ENCODE measurements around the gene ATG2A.

Gene ATG2A

DNA sequence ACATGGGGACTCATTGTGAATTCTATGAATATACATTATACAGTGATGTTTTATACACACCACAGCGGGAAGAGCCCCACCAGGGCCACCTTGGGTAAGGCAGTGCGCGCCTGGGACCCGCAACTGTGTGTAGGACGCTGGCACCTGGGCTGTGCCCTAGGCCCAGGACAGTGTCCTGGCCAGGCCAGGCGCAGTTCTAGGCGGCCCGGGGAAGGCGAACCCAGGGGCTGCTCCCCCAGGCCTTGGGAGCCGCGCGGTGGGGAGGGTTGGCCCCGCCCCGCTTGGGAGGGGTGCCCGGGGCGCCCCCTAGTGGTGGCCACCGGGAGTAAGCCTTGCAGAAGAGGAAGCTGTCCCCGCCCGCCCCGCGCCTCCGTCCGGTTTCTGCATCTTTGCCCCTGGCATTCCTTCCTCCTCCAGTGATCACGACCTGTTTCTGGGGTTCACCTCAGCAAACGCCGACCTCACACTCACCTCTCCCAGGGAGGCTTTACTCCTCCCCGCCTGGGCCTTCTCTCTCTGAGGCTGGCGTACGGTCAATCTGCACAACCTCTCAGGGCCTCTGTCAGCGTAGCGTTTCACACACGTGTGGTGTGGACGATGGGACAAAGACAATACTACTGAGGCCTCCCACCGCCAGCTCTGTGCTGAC lies 29.1 kb downstream of the ATG2A start:
- DNase-seq (ENCODE audit: low read depth in 2 of 3, low spot score in 2 of 3): peak; percentile 65 to 89 (median 81)

DNA sequence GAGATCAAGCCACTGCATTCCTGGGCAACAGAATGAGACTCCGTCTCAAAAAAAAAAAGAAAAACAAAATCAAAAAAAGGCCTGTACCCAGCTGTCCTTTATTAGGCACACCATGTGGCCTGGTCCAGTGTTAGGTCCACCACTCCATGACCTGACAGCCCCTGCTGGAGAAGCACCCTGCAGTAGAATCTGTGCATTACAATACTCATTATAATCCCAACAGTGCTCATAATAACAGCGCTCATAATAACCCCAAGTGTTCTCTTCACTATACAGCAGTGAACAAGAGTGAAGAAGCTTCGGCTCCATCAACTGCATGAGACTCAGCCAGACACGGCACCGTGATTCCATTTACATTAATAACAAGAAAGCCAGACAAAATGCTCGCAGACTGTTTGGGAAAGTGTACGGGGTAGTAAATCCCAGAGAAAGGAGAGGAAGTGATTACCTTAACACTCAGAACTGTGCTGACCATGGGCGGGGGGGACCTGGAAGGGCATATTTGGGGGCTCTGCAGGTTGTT lies 29.7 kb downstream of the ATG2A start:
- DNase-seq (ENCODE audit: low read depth in 2 of 3, low spot score in 2 of 3): no peak

DNA sequence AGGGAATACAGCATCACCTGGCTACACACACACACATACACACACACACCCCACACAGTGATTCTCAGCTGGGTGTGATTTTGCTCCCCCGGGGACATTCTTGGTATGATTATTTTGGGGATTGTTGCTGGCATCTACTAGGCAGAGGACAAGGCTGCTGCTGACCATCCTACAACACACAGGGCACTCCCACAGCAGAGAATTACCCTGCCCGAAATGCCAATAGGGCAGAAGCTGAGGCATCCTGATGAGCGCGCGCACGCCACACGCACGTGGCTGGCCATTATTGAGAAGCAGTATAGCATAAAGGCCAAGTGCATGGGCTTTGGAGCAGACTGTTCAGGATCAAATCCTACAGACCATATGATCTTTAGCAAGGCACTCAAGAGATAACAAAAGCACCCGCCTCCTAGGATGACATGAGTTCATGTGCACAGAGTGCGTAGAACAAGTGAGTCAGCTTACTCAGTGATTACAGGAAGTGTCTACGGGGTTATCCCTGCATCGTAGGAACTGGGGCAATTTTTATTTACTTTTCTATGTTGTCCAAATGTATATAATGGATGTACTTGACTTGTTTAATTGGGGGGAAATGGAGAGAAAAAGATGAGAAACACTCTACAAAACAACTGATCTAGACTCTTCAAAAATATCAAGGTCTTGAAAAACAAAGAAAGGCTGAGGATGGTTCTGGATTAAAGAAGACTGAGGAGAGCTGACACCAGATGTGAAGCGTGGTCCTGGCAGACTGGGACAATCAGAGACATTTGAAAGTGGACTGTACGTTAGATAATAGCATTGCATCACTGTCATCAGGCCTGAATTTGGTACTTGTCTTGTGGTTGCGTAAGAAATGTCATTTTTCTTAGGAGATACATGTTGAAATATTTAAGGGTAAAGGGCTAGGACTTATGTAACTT lies 31.4 kb downstream of the ATG2A start:
- DNase-seq (ENCODE audit: low read depth in 2 of 3, low spot score in 2 of 3): no peak

GRCh38 chr11:64884019-64884418 lies 33.0 kb downstream of the ATG2A start:
- DNase-seq (ENCODE audit: low read depth in 2 of 3, low spot score in 2 of 3): no peak

DNA sequence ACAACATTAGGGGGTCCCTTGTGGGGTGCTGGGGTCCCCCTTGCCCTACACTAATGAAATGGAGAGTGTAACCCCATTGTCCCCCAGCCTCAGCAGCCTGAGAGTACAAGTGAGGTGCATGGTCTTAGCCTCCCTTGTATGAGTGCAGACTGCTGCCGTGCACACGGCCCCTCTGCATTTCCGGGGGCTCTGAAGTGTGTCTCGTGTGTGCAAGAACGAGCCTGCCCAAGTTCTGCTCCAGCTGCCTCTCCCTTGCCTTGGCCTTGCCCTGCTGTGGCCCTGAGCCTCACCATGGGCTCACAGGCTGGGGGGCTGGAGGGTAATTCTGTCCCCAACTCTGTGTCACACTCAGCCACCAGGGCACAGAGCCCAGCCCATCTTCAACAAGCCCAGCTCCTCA lies 33.4 kb downstream of the ATG2A start:
- DNase-seq (ENCODE audit: low read depth in 2 of 3, low spot score in 2 of 3): no peak

DNA sequence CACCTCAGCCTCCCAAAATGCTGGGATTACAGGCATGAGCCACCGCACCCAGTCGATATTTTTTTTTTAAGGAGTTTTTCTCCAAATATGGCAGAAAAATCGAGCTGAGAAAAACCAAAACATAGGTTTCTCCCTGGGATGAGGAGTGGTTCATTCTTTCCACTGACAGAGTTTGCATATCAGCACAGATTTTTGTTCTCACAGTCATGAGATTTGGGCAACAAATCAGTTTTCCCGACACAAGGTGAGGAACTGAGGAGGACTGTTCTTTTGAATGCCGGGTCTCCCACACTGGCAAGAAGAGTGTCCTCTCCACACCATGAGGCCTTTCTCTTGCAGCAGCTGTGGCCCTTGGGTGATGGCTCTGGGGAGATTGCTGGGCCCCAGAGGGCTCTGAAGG lies 34.8 kb downstream of the ATG2A start:
- DNase-seq (ENCODE audit: low read depth in 2 of 3, low spot score in 2 of 3): no peak

GRCh38 chr11:64881476-64881875 lies 35.5 kb downstream of the ATG2A start:
- DNase-seq (ENCODE audit: low read depth in 2 of 3, low spot score in 2 of 3): no peak

- no peak for DNase-seq (ENCODE audit: low read depth in 2 of 3, low spot score in 2 of 3)
These were observed 36.6 kb downstream of the ATG2A start for GRCh38 chr11:64880240-64881001.

- DNase-seq (ENCODE audit: low read depth in 2 of 3, low spot score in 2 of 3): no peak
These were observed 37.6 kb downstream of the ATG2A start for GRCh38 chr11:64879244-64879900.

- DNase-seq (ENCODE audit: low read depth in 2 of 3, low spot score in 2 of 3): peak; percentile 99
These were observed 38.3 kb downstream of the ATG2A start, which contains the start of gene EHD1 for GRCh38 chr11:64878494-64879243. EHD1 (minus strand) TSS chr11:64878621; CDS start chr11:64878464, 157 bp downstream.

DNA sequence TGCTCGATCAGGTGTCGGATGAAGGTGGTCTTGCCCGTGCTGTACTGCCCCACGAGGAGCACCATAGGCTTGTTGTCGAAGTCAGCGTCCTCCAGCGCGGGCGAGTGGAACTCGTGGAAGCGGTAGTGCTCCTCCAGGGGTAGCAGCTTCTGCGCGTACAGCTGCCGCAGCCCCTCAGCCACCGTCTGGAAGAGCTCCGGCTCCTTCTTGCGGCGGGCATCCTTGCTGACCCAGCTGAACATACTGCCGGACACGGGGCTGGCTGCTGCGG lies 38.9 kb downstream of the ATG2A start:
- DNase-seq (ENCODE audit: low read depth in 2 of 3, low spot score in 2 of 3): no peak

- no peak for DNase-seq (ENCODE audit: low read depth in 2 of 3, low spot score in 2 of 3)
These were observed 39.4 kb downstream of the ATG2A start for GRCh38 chr11:64877390-64878222.

DNA sequence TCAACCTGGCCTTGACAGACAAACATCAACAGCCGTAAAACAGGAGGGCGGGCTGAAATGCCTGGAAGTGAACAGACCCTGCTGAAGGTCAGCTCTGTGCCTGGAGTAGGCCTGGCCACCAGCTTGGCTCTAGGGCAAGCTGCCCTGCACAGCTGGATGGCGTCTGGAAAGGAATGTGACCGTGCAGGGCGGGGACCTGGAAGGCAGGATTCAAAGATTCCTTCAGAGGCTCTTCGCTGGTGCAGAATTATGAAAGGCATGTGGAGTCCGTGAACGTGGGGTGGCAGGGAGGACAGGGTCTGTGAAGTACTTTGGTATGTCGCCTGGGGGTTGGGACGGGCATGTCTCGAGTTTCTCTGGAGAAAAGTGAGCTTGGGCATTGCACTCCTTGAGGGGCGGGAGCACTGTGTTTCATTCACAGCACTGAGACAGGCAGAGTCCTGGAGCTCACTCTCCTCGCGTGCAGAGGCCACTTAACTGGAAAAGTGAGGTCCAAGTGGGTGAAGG lies 40.1 kb downstream of the ATG2A start:
- DNase-seq (ENCODE audit: low read depth in 2 of 3, low spot score in 2 of 3): no peak

DNA sequence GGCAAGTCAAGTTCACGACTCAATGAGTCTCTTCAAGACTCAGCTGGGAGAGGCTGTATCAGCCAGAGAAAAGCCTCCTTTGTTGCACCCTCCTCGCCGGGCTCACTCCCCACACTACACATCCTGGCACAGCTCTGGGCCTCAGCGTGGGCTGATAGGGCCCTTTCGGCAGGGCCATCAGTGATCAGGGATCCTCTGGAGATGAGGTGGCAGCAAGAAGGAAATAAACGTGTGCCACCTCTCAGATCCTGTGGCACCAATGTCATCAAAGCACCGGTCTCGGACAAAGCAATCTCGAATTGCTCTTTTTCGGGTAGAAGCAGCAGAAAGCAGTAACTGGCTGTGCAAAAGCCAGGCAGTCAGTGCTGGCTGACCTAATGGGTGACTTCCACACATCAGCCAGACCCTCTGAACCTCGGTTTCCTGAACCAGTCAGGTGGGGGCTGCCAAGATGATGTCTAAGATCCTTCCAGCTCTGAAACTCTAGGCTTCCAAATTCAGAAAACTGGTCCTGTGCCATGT lies 40.7 kb downstream of the ATG2A start:
- DNase-seq (ENCODE audit: low read depth in 2 of 3, low spot score in 2 of 3): no peak

DNA sequence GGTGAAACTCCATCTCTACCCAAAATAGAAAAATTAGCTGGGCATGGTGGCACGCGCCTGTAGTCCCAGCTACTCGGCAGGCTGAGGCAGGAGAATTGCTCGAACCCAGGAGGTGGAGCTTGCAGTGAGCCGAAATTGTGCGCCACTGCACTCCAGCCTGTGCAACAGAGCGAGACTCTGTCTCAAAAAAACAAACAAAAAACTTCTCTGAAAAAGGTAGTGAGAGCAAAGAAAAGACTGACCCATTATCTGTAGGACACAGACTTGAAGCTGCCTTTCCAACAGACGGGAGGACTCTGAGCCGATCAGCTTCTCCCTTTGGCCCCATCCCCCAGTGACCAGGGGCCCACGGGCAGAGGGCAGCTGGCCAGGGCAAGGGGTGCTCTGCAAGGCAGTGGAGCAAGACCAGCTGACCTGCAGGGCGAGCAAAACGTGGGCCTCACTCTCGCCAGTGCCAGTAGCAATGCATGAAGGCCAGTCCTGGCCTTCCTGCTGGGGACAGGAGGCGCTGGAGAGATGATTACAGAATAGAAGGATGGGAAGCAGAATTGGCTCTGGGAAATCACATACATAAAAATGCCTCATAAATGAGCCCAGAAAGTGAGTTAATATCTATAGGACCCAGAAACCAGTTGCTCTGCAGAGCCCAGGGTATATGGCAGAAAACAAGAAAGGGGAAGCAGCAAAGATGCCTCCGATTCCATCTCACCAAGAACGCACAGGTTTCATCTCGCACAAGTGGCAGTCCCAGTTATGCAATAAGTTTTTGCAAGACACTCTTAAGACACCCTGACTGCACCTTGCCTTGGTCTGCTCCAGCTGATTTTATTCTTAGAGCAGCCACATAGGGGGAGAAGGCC lies 41.4 kb downstream of the ATG2A start:
- no peak for DNase-seq (ENCODE audit: low read depth in 2 of 3, low spot score in 2 of 3)

DNA sequence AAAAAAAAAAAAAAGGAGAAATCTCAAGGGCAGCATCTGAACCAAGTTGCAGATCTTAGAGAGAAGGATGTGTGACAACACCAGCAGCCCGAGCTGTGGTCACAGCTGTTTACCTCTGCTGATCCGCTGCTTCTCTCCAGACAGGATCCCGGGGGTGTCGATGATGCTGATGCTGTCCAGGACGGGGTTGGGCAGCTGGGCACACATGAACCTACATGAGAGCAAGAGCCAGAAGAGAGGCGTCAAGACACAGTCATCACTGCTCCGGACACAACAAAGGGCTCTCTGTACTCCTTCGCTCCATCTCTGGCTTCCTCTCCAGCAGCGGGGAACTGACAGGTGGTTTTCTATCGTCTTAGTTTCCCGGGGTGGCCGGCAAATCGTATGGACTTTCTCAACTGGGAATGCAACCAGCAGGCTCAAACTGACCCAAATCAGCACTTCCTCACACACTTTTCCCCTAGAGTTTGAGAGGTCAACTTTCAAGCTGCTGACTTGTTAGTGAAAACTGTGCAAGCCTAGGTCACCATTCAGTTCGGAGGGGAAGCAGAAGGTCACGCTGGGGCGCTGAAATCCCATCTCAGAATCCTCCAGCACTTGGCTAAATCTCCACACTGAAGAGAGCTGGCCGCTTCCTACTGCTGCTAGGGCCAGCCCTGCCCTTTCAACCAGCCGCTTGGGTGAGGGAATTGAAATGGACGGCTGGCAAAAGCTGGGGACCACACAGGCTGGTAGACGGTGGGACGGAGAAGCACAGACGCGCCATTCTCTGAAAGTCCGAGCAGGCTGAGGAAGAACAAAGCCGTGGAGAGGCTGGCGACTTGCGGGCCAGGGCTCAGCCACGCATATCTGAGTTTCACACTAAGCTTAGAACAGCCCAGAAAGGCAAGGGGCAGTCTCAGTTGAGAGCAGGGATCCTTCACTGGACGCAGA lies 42.4 kb downstream of the ATG2A start:
- DNase-seq (ENCODE audit: low read depth in 2 of 3, low spot score in 2 of 3): no peak
